Keratinocyte (primary cell): ENCODE data around the gene CDKAL1. TPM values are rescaled to one million over a fixed set of nuclear protein-coding genes. Genes with fewer than 3 reads are reported as not detected.

Experiments used
- DNase-seq: peaks from one replicate; pipeline ENCODE4 v3.0.0-alpha.2; 2011; ENCODE audit warnings: low read depth, missing footprints, low spot score
- FAIRE-seq: peaks from 2 replicates; lab custom pipeline; 2011; peaks lifted over from hg19 to GRCh38; lab: Jason Lieb, UNC
- H2AFZ ChIP-seq: 2 replicates; pipeline ENCODE4 v1.6.0; 2012; ENCODE audit warnings: low read length, control low read depth, inconsistent platforms; ENCODE audit not compliant: control insufficient read depth
- H3K27ac ChIP-seq: 2 replicates; pipeline ENCODE4 v1.5.1; 2011; ENCODE audit warnings: low read length; ENCODE audit not compliant: control insufficient read depth, insufficient read depth
- H3K27me3 ChIP-seq: 3 replicates; pipeline ENCODE4 v1.6.0; 2011; ENCODE audit warnings: low read length; ENCODE audit not compliant: control insufficient read depth, insufficient read depth; ENCODE audit errors: extremely low read depth
- H3K36me3 ChIP-seq, 2 experiments: 2 replicates in 1 of 2; 3 replicates in 1 of 2; pipeline ENCODE4 v1.5.1; 2011; ENCODE audit warnings: low read length in 2 of 2, mild to moderate bottlenecking in 1 of 2; ENCODE audit not compliant: control insufficient read depth in 2 of 2, insufficient read depth in 2 of 2; ENCODE audit errors: extremely low read depth in 1 of 2
- H3K4me1 ChIP-seq: 3 replicates; pipeline ENCODE4 v1.5.1; 2011; ENCODE audit warnings: low read length; ENCODE audit not compliant: control insufficient read depth, insufficient read depth; ENCODE audit errors: extremely low read depth
- H3K4me2 ChIP-seq: 3 replicates; pipeline ENCODE4 v1.6.0; 2011; ENCODE audit warnings: low read depth, low read length; ENCODE audit not compliant: control insufficient read depth, insufficient read depth; ENCODE audit errors: extremely low read depth
- H3K4me3 ChIP-seq, 3 experiments: fragments of 200-600 bp in 1 of 3; sonication (generic) in 1 of 3; 2 replicates in 2 of 3; 3 replicates in 1 of 3; pipeline ENCODE4 v1.5.1; 2011 to 2016; ENCODE audit warnings: low read length in 3 of 3, mild to moderate bottlenecking in 3 of 3, control low read depth in 2 of 3, inconsistent platforms in 1 of 3, low read depth in 1 of 3, mixed read lengths in 1 of 3, mixed run types in 1 of 3, moderate library complexity in 1 of 3; ENCODE audit not compliant: control insufficient read depth in 2 of 3, insufficient read depth in 2 of 3; ENCODE audit errors: extremely low read depth in 1 of 3
- H3K79me2 ChIP-seq: 2 replicates; pipeline ENCODE4 v1.6.0; 2012; ENCODE audit warnings: low read length; ENCODE audit not compliant: control insufficient read depth, insufficient read depth
- H3K9ac ChIP-seq: 3 replicates; pipeline ENCODE4 v1.6.0; 2011; ENCODE audit warnings: low read length; ENCODE audit not compliant: control insufficient read depth, insufficient read depth; ENCODE audit errors: extremely low read depth
- H3K9me1 ChIP-seq: 3 replicates; pipeline ENCODE4 v1.6.0; 2011; ENCODE audit warnings: low read length; ENCODE audit not compliant: control insufficient read depth, insufficient read depth; ENCODE audit errors: extremely low read depth
- H3K9me3 ChIP-seq: 2 replicates; pipeline ENCODE4 v1.5.1; 2012; ENCODE audit warnings: low read depth, low read length; ENCODE audit not compliant: control insufficient read depth
- H4K20me1 ChIP-seq: 3 replicates; pipeline ENCODE4 v1.6.0; 2011; ENCODE audit warnings: low read length; ENCODE audit not compliant: control insufficient read depth, insufficient read depth; ENCODE audit errors: extremely low read depth
- EZH2 ChIP-seq: IDR thresholded peaks from one replicate; pipeline ENCODE4 v1.6.1; 2012; ENCODE audit warnings: inconsistent platforms, mild to moderate bottlenecking, low read length, moderate library complexity
- dilution Hi-C: fragments of 300-500 bp; cut with MboI; formaldehyde crosslinking; loops from one replicate; pipeline ENCODE4 v1.7.0; 2020; ENCODE audit warnings: low sequenced_read_pairs; ENCODE audit not compliant: extremely low pct_ligation_motif_present
- polyA plus RNA-seq, 5 experiments: library from polyadenylated mRNA; depleted of rRNA in 3 of 5; stranded (reverse) in 3 of 5; stranded (forward) in 1 of 5; unstranded in 1 of 5; fragments of >200 nt; gene quantifications; 1 replicate in 1 of 5; 2 replicates in 3 of 5; 3 replicates in 1 of 5; pipeline versions ENCODE4 v1.2.1 to v1.2.3, GENCODE V29; 2011 to 2012; ENCODE audit warnings: missing spikeins in 2 of 5, low read depth in 1 of 5, low replicate concordance in 1 of 5
- TF ChIP-seq, protein P1 (sequence below), 3 experiments: IDR thresholded peaks in 1 of 3; conservative IDR thresholded peaks in 1 of 3; optimal IDR thresholded peaks in 1 of 3; 2 replicates in 2 of 3; 3 replicates in 1 of 3; pipeline versions ENCODE3 to v1.5.1; 2011; ENCODE audit warnings: low read length in 3 of 3, mild to moderate bottlenecking in 3 of 3, moderate library complexity in 2 of 3, control low read depth in 1 of 3, inconsistent platforms in 1 of 3; ENCODE audit not compliant: insufficient read depth in 2 of 3; ENCODE audit errors: extremely low read depth in 1 of 3

CDKAL1 gene
- polyA plus RNA-seq, 1 donor (not counting 4 experiments of a cell fraction or from before 2014, with no cell fraction given), result 5.6 TPM

DNA sequence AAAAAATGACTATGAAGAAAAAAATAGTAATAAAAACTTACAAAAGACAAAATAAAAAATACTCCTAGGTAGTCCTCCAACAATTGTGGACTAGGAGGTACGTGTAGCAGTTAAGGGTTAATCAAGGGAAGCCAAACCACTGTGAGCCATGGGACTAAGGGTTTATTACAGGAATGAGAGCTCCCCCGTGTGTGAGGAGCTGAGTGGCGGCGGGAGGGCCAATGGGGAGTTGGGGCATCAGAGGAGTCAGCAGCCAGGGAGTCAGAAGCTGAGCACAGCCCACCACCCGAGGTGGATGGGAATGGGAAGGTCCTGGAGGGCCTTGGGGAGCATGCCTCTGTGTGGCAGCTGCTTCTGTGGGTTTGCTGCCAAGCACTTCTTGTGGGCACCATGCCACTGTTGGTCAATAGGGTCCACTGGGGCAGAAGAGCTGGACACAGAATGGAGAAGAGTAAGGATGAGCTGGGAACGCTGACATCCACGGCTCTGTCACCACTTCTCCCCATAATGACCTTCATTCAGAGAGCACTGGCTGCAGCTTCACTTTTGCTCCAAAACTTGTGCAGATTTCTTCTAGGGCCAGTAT lies 373.3 kb downstream of the CDKAL1 start:
- DNase-seq (no peak), FAIRE-seq (no peak)
- Histone ChIP-seq H3K79me2 (no peaks in the 10 kb centered on the region), H3K4me3 (no peak overlapping the region), H3K4me1 (peaks cover 1% of the 10 kb centered on the region), H3K9me1 (no peaks in the 10 kb centered on the region), H3K4me2 (no peak overlapping the region), H3K36me3 (no peaks in the 10 kb centered on the region), H2AFZ (no peak overlapping the region), H3K9me3 (no peaks in the 10 kb centered on the region), H3K27me3 (no peaks in the 10 kb centered on the region), H3K9ac (no peak overlapping the region), H3K27ac (no peak overlapping the region), H4K20me1 (no peaks in the 10 kb centered on the region)
- TF ChIP-seq EZH2, result no peak
- TF ChIP-seq, protein P1, sequence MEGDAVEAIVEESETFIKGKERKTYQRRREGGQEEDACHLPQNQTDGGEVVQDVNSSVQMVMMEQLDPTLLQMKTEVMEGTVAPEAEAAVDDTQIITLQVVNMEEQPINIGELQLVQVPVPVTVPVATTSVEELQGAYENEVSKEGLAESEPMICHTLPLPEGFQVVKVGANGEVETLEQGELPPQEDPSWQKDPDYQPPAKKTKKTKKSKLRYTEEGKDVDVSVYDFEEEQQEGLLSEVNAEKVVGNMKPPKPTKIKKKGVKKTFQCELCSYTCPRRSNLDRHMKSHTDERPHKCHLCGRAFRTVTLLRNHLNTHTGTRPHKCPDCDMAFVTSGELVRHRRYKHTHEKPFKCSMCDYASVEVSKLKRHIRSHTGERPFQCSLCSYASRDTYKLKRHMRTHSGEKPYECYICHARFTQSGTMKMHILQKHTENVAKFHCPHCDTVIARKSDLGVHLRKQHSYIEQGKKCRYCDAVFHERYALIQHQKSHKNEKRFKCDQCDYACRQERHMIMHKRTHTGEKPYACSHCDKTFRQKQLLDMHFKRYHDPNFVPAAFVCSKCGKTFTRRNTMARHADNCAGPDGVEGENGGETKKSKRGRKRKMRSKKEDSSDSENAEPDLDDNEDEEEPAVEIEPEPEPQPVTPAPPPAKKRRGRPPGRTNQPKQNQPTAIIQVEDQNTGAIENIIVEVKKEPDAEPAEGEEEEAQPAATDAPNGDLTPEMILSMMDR (optimal IDR thresholded peaks at IDR 0.05 in 1 of 3, IDR thresholded peaks at IDR 0.05 in 1 of 3, conservative IDR thresholded peaks at IDR 0.05 in 1 of 3; ENCODE audit: extremely low read depth in 1 of 3, insufficient read depth in 2 of 3, low read length in 3 of 3), result no peak
- dilution Hi-C loops, result no loop called here

DNA sequence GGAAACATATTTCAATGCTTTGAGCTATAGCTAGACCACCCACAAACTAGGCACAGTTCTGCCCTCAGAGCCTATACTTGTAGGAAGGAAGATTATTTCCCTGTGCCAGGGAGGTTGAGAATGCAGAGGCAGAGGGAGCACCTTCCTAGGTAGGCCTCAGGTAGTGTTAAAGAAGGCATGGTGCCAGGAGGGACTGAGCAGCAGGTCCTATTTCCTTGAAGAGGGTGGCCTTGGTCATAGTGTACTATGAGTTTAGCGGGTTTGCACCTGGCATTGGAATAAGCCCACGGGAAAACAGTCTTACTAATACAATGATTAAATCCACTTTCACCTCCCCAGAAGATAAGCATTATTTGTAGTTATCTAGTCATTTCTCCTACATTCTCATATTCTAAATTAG lies 375.4 kb downstream of the CDKAL1 start:
- Histone ChIP-seq H3K27ac (no peak overlapping the region), H3K9ac (no peak overlapping the region), H3K79me2 (no peaks in the 10 kb centered on the region), H3K9me1 (no peaks in the 10 kb centered on the region), H3K4me3 (no peak overlapping the region), H2AFZ (no peak overlapping the region), H3K36me3 (no peaks in the 10 kb centered on the region), H3K9me3 (no peaks in the 10 kb centered on the region), H4K20me1 (no peaks in the 10 kb centered on the region), H3K27me3 (no peaks in the 10 kb centered on the region), H3K4me2 (no peak overlapping the region), H3K4me1 (no peaks in the 10 kb centered on the region)
- FAIRE-seq, result peak; percentile 32
- DNase-seq, result no peak
- dilution Hi-C loops, result no loop called here
- no peak for TF ChIP-seq EZH2
- TF ChIP-seq, protein P1 (optimal IDR thresholded peaks at IDR 0.05 in 1 of 3, IDR thresholded peaks at IDR 0.05 in 1 of 3, conservative IDR thresholded peaks at IDR 0.05 in 1 of 3; ENCODE audit: extremely low read depth in 1 of 3, insufficient read depth in 2 of 3, low read length in 3 of 3), result no peak
